Glutamatergic neuron (in vitro differentiated cells): ENCODE measurements around the gene GTF2A1. TPM values are rescaled to one million over a fixed set of nuclear protein-coding genes. Genes with fewer than 3 reads are reported as not detected.
A peak's percentile ranks its signal among the peaks of the same experiment; 100 is the strongest.

Experiments used
- DNase-seq: peaks from one replicate; pipeline ENCODE4 v3.0.0; 2022
- H3K27ac Mint-ChIP-seq: one replicate; pipeline ENCODE4 v1.8.0; 2020; ENCODE audit warnings: mild to moderate bottlenecking, mixed read lengths, inconsistent platforms; ENCODE audit not compliant: unreplicated experiment
- H3K27me3 Mint-ChIP-seq: one replicate; pipeline ENCODE4 v1.8.0; 2020; ENCODE audit warnings: mild to moderate bottlenecking, moderate library complexity, mixed read lengths, inconsistent platforms; ENCODE audit not compliant: unreplicated experiment
- H3K36me3 Mint-ChIP-seq: one replicate; pipeline ENCODE4 v1.8.0; 2020; ENCODE audit warnings: mild to moderate bottlenecking, mixed read lengths, inconsistent platforms; ENCODE audit not compliant: unreplicated experiment
- H3K4me1 Mint-ChIP-seq: one replicate; pipeline ENCODE4 v1.8.0; 2020; ENCODE audit warnings: mild to moderate bottlenecking, low read depth, mixed read lengths, inconsistent platforms; ENCODE audit not compliant: unreplicated experiment
- H3K4me3 Mint-ChIP-seq: one replicate; pipeline ENCODE4 v1.8.0; 2020; ENCODE audit warnings: mild to moderate bottlenecking, mixed read lengths, inconsistent platforms; ENCODE audit not compliant: unreplicated experiment
- H3K9me3 Mint-ChIP-seq: one replicate; pipeline ENCODE4 v1.8.0; 2020; ENCODE audit warnings: mild to moderate bottlenecking, moderate library complexity, mixed read lengths, inconsistent platforms; ENCODE audit not compliant: unreplicated experiment
- total RNA-seq: library from RNA; stranded (reverse); fragmentation: NEBNext Ultra II Directional; extraction: Animal tissue kit (Norgen Biotek cat#: 25700); gene quantifications from one replicate; pipeline ENCODE4 v1.2.1, GENCODE V29; 2021; ENCODE audit not compliant: unreplicated experiment
- TF ChIP-seq, protein P1 (sequence below): fragments of 200-600 bp; sonication (generic); IDR thresholded peaks from one replicate; pipeline ENCODE4 v1.5.0; 2021; ENCODE audit not compliant: partially characterized antibody, unreplicated experiment

The GTF2A1 gene
- total RNA-seq, 1 donor from 2014 or later, result 62.3 TPM

DNA sequence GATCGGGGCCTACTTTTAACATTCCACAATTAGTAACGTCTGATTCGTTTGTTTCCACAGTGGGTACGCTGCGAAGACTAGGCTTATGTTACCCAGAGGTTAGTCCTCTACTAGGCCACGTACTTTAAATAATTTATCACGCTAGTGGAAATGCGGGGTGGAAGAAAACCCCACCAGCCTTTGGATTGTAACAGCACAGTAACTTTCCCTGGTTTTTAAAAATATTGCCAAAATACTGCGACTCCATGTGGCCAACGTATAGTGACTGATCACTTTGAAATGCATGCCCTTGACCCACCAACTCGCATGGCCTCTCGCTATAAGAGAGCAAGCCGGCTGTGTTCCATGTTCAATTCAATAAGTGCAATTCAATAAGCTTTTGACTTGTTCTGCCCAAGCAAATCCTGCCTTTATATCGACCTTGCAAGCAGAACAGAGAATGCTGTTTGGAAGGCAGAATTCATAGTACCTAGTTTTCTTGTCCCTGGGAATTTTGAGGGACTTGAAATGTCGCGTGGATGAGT lies 882 bp upstream of the GTF2A1 start:
- no peak for DNase-seq
- no peaks in the 10 kb centered on the region for H3K36me3 Mint-ChIP-seq
- H3K27me3 Mint-ChIP-seq, result peaks cover 16% of the 10 kb centered on the region
- H3K4me3 Mint-ChIP-seq, result peak overlapping the region; percentile 92
- TF ChIP-seq, protein P1, sequence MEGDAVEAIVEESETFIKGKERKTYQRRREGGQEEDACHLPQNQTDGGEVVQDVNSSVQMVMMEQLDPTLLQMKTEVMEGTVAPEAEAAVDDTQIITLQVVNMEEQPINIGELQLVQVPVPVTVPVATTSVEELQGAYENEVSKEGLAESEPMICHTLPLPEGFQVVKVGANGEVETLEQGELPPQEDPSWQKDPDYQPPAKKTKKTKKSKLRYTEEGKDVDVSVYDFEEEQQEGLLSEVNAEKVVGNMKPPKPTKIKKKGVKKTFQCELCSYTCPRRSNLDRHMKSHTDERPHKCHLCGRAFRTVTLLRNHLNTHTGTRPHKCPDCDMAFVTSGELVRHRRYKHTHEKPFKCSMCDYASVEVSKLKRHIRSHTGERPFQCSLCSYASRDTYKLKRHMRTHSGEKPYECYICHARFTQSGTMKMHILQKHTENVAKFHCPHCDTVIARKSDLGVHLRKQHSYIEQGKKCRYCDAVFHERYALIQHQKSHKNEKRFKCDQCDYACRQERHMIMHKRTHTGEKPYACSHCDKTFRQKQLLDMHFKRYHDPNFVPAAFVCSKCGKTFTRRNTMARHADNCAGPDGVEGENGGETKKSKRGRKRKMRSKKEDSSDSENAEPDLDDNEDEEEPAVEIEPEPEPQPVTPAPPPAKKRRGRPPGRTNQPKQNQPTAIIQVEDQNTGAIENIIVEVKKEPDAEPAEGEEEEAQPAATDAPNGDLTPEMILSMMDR, result no peak
- H3K27ac Mint-ChIP-seq, result peak overlapping the region; percentile 97
- peaks cover 11% of the 10 kb centered on the region for H3K4me1 Mint-ChIP-seq
- peaks cover 19% of the 10 kb centered on the region for H3K9me3 Mint-ChIP-seq

DNA sequence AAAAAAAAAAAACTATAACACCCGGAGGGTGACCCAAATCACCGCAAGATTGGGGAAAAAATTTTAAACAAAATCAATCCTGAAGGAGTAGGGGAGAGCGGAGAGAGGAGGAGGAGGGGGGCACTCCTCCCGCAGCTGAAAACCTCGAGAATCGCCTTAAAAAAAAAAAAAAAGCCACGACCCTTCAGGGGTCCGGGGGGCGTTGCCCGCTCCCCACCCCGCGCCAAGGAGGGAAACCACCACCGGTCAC lies 254 bp downstream of the GTF2A1 start:
- Mint-ChIP-seq H3K4me1 (peaks cover 15% of the 10 kb centered on the region), H3K4me3 (peak overlapping the region; percentile 93), H3K9me3 (peaks cover 19% of the 10 kb centered on the region), H3K36me3 (no peaks in the 10 kb centered on the region), H3K27me3 (peaks cover 16% of the 10 kb centered on the region), H3K27ac (peak overlapping the region; percentile 94)
- TF ChIP-seq, protein P1, result no peak
- no peak for DNase-seq

DNA sequence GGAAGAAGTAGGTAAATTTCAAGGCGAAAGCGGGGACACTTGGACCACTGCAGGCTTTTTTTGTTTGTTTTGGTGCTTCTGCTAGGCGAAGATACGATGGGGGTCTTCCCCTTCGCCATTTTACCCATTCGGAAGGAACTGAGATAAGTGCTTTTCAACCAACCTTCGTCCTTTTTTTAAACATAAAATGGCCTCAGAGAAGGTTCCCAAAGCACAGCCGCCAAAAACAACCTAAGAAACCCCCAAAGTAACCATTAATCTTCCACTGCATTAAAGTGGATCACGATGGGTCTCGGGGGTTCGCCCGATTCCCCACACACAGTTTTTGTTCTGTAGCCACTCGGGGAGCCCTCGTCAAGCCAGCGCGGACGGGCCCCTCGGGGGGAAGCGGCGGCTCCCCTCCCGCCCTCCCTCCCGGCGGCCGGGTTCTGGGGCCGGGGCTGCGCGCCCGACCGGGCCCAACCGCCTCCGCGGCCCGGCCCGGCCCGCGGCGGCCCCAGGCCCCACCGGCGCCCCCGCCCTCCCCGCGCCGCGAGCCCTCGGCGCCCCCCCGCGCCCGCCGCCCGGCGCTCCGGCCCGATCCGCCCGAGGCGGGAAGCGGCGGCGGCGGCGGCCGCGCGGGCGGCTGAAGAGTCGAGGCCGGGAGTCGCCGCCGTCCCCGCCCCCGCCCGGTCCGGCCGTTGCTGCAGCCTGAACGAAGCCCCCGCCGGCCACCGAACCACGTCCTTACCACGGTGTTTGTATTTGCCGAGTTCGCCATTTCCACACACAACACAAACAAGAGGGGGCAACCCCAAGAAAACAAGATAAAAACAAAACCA lies 790 bp downstream of the GTF2A1 start:
- DNase-seq, result peak; percentile 54
- TF ChIP-seq, protein P1, result no peak
- H3K27ac Mint-ChIP-seq, result peak overlapping the region; percentile 98
- peaks cover 19% of the 10 kb centered on the region for H3K9me3 Mint-ChIP-seq
- H3K4me1 Mint-ChIP-seq, result peaks cover 15% of the 10 kb centered on the region
- no peaks in the 10 kb centered on the region for H3K36me3 Mint-ChIP-seq
- peak overlapping the region; percentile 98 for H3K4me3 Mint-ChIP-seq
- peaks cover 16% of the 10 kb centered on the region for H3K27me3 Mint-ChIP-seq

DNA sequence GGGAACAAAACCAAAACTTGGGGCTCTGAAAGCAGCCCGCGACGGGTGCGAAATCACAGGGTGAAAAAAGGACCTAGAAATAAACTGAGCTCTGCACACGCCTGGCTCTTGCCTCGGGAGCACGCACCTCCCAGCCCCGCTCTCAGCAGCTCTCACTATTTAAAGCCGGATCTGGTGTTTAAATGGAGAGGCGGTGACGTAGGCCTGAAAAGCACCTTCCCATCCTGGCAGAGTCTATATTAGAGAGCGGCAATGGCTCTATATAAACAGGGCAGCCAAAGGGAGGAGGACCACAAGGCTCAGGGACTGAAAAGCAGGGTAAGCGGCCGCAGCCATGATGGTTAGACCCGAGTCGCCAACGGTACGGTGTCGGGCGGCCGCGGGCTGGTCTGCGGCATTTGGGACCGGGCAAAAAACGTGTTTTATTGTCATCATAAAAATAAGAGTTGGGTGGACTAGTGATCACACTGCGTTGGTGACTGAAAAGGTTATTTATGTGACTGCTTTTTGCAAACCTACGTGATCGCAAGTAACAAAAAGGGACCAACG lies 1.5 kb downstream of the GTF2A1 start:
- peak overlapping the region; percentile 98 for H3K4me3 Mint-ChIP-seq
- H3K27me3 Mint-ChIP-seq, result peaks cover 16% of the 10 kb centered on the region
- peak; percentile 81 for DNase-seq
- H3K4me1 Mint-ChIP-seq, result peaks cover 15% of the 10 kb centered on the region
- TF ChIP-seq, protein P1, result no peak
- H3K27ac Mint-ChIP-seq, result peak overlapping the region; percentile 98
- no peaks in the 10 kb centered on the region for H3K36me3 Mint-ChIP-seq
- H3K9me3 Mint-ChIP-seq, result peaks cover 19% of the 10 kb centered on the region

DNA sequence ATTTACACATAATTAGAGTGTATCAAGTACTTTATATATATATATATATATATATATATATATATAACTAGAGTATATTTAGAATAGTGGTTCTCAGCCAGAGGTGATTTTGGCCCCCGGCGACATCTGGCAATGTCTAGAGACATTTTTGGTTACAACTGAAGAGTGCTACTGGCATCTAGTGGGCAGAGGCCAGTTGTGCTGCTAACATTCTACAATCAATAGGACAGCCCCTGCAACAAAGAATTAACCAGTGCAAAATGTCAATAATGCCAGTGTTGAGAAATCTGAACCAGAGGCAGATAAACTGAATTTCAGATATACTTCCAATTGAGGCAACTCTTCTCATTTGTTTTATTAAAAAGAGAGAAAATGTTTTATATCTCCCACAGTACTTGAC lies 8.9 kb downstream of the GTF2A1 start:
- H3K9me3 Mint-ChIP-seq, result no peaks in the 10 kb centered on the region
- no peak overlapping the region for H3K27ac Mint-ChIP-seq
- no peak overlapping the region for H3K4me3 Mint-ChIP-seq
- H3K27me3 Mint-ChIP-seq, result no peaks in the 10 kb centered on the region
- peaks cover 7% of the 10 kb centered on the region for H3K36me3 Mint-ChIP-seq
- TF ChIP-seq, protein P1, result no peak
- DNase-seq, result no peak
- peaks cover 10% of the 10 kb centered on the region for H3K4me1 Mint-ChIP-seq
